NCI-H2196 treated with DMSO at 0.1 percent for 48 hours (cell line): Measurements from ENCODE around the gene C21orf91.

Experiments
- DNase-seq: peaks from one replicate; lab custom pipeline; 2025; ENCODE audit not compliant: unreplicated experiment; lab: John Stamatoyannopoulos, UW

C21orf91 gene

DNA sequence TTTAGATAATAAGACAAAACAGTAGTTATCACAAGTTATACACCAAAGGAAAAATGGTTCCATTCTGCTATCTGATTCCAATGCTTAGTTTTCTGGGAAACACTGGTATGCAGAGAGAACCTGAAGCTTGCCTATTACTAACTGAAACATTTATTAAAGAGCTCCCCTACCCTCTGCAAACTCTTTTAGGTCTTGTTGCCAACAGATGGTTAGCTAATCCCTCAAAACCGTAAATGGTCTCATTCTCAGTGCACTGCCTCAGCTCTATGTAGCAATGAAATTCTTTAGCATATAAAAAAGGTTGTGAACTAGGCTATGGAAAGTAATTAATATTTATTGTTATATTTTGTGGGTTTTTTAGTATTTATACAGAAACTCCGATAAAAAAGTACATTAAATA is 20.4 kb downstream of the C21orf91 start:
- DNase-seq = no peak

DNA sequence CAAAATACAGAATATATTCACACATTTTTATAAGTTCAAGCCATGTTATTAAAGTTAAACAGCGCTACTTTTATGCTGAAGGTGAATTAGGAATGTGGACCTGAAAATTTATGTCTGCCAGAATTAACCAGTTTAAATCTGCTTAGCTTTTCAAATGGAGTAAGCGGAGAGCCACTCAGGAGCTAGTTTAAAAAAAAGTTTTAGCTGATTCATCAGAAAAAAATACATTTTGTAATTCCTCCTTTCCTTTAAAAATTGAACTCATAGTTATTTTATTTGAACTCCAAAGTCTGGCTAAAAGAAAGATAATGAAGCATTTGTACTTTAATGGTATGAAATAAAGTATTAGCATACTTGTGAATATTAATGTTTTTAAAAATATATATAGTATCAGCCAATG is 21.2 kb downstream of the C21orf91 start:
- DNase-seq = no peak

DNA sequence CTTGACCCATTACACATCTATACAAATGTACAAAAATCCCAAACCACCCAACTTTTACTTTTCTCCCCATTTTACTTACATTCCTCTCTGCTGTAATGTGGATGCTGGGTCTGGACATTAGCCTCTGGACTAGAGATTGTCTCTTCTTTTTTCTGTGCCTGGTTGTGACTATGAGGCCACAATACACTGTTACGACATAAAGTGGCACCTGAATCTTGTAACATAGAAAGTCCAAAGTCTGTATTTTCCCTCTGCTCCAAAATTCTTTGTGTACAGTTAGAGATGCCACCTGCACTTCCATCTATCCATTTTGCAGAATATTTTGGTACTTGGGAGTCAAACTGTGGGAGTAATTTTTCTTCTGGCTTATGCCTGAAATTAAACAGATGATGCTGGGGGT is 22.7 kb downstream of the C21orf91 start:
- DNase-seq = no peak

DNA sequence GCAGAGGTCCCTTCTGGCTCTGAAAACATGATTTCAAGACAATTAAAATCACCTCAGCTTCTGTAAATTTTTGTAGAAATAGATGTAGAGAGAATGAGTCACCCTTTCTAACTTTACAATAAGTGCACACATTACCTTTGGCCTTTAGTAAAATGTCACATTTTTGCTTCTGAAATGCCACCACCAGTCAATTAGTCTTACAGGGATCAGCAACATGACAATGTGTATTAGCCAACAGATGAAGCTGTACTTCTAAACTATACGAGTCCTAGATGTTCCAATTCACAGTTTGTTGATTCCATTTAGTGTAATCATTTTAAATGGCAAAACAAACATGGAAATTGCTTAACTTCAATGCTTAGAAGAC is 23.1 kb downstream of the C21orf91 start:
- DNase-seq = no peak

DNA sequence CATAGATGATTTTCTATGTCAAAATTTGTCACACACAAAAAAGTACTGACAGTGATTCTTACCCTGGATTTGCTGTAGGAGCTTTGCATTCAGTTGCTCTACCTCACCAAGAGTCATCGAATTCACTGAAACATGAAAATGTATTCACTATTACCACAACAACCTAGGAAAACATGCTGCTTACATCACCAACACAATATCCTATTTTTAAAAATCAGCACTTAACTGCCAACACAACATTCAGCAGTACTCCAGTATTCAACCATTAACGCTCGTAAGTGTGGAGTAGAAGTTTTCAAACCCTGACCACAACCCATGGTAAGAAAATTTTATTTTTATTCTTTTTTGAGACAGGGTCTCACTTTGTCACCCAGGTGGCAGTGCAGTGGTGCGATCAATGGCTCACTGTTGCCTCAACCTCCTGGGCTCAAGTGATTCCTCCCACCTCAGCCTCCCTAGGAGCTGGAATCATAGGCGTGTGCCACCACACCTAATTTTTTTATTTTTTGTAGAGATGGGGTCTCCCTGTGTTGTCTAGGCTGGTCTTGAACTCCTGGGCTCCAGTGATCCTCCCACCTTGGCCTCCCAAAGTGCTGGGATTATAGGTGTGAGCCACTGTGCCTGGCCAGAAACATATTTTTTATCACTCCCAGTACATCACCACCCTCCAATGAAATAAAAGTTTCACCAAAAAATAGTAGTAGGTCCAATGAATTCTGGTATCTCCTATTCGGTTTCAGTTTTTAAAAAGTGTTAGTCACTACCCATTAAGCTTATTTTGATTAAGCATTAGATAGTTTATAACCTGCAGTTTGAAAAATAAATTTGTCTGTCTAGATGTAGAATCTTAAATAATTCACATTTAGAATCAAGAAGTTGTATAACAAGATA is 23.8 kb downstream of the C21orf91 start:
- DNase-seq = no peak

DNA sequence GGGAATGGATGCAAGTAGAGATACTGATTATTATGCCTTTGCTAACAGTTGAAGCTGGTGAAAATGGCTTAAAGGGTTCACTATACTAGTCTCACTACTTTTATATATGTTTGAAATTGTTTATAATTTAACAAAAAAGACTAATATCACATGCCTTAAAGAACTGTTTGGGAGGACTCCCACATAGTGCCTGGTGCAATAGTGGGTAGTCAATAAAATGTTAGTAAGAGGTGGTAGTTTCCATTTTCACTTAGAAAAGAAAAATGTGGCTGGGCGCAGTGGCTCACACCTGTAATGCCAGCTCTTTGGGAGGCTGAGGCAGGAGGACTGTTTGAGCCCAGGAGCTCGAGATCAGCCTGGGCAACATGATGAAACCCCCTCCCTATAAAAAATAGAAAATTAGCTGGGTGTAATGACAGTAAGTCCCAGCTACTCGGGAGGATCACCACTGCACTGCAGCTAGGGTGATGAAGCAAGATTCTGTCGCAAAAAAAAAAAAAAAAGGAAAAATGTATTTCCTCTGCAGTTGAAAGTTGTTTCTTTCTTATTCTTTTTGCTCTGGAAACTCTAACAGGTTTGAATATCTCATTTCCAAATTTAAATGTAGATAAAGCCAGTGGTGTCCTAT is 24.5 kb downstream of the C21orf91 start:
- DNase-seq = no peak

DNA sequence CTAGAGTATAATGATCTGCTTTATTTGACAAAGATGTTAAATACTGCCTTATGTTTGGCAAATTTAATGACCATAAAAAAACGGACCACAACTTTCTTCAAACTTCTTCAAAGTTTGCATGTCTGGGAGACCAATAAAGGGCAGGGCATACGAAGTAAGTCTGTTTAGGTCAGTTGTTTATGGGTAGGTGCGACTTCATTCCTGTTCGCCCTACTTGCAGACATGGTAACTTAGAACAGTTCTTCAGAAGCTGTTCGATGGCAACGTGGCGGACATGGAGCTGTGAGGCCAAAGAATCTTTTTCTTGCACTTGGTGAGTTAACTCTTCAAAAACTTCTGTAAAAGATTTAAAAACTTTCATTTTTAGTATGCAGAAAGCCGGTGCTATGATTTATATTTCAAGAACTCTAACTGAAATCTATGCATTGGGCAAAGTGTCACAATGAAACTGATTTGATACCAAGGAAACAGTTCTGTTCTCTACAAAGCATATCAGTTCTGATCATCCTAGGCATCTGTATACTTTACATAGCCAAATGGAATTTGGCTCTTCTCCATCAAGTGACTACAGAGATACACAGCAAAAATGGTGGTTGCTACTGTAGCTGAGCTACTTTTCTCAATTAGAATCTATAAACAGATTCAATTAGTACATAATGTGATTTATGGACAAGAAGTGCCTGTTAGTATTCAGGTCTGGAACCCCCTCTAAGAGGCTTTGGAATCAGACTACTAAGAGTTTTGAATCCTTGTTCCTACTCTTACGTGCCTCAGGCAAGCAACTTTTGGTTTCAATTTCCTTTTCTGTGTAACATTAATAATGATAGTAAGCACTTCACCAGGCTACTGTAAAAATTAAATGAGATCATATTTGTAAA is 25.7 kb downstream of the C21orf91 start:
- DNase-seq = no peak

DNA sequence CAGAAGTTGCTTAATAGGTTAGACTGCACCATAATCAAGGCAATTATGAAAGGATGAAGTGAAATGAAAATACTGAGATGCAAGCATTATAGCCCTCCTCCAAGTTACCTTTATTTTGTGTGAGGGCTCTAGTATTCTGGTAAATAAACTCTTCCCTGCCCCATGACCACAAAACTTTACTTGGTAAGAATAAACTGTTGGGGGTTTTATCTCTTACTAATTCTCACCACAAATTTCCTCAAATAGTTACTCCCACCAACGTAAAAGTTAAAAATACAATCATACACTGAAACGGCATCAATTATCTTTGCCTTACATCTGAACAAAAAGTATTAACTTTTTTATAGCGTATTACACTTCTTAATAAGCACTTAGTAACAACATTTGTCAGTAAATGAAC is 29.5 kb downstream of the C21orf91 start:
- DNase-seq = no peak

DNA sequence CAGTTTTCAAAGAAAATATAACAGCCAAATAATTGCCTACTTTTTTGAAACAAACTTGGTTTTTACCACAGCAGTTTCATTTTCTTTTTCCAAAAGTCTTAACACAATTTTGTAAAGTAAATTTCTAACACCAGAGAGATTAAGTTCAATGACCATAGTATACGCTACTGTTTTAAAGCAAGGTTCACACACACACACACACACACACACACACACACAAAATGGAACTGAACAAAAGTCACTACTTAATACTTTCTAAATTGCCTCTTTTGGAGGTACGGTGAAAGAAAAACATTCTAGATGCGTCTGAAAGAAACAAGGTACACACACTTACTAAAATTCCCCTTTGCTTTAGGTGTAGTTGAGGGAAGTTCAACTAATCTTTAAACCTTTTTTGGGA is 30.1 kb downstream of the C21orf91 start:
- no peak for DNase-seq

DNA sequence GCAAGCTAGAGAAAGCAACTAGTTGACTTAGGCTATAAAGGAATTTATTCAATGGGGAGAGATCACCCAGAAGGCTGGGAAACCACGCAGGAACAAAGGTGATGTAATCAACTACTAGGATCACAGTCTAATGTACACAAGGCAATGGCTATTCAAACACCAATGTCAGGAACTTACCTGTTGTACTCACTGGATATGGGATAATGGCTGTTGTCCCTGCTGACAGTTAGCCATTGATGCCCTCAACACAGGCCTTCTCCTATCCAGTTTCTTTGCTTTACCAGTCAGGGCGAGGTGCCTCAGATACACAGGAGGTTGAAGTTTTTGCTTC is 32.3 kb downstream of the C21orf91 start:
- no peak for DNase-seq

DNA sequence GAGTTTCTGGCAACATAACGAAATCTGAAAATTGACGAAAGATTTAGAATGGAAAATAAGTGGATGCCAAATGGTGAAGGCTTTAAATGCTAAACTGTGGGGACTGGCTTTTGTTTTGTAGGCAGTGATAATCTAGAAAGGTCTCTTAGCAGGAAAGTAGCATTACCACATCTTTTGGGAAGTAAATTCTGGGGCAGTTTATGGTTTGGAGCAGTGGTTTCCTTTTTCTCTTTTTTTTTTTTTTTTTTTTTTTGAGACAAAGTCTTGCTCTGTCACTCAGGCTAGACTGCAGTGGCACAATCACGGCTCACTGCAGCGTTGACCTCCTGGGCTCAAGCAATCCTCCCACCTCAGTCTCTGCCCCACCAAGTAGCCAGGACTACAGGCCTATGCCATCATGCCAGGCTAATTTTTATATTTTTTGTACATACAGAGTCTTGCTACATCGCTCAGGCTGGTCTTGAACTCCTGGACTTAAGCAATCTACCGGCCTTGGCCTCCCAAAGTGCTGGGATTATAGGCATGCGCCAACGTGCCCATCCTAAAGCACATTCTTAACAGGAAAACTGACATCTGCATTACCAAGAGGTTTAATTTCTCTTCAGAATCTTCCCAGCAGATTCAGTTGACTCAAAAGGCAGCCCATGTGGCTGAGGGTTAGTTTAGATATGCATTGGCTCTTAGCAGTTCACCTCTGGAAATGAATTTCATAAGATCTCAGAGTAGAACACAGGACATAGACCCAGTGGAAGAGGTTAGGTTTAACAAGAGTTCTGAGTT is 32.9 kb downstream of the C21orf91 start:
- no peak for DNase-seq

DNA sequence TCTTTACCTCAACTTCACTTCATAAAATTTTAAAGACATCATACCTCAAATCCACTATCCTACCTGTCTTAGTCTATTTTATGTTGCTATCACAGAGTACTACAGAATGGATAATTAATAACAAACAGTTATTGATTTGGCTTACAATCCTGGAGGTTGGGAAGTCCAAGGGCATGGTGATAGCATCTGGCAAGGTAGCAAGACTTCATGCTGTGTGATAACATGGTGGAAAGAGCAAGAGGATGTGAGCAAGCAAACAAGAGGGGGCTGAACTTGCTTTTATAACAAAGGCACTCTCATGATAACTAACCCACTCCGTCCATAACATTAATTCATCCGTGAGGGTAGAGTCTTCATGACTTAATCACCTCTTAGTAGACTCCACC is 33.8 kb downstream of the C21orf91 start:
- no peak for DNase-seq

DNA sequence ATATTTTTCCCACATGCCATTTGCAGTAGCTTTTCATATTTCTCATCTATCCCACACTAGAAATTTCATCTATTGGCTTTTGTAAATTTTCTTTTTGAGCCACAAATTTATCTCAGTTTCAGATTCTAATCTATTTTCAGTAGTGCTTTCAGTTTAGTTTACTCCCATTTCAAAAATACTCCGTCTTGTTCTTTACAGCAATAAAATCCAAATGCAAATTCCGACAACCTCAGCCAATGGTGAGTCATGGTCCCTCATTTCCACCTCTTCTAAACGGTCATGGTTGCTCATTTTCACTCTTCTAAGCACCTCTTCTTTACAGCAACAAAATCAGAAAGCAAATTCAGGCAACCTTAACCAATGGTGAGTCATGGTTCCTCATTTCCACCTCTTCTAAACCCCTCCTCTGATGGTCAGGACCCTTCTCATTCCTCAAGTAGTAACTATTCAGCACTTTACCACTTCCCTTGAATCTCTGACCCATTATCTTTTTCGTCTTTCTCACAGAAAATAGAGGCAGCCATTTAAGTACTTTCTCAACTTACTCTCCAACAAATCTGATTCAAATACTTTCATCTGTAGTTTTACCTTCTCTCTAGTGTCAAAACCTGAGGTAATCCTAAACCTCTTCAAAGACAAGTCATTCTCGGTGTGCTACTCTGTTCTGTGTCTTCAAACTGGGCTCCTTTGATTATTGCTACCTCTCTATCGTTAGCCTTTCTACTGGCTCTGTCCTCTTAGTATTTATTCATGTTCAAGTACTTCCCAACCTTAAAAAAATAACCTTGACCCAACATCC is 34.4 kb downstream of the C21orf91 start:
- DNase-seq = no peak

DNA sequence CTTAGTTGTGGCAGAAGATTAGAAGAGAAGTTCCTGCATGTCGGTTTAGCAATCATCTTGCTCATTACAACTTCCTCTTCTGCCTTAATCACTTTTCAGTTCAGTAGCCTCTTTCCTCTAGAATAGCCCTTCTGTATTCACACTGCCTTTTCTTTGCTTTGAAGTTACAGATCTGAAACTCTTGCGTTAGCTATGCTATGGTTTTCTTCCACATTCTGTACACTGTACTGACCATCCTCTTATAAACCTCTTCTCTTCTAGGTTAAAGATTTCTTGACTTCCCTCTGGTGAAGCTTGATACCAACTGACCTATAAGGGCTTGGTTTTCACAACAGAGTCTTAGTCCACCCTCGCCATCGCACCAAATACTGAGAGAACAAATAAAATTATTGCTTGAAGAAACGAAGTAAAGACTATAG is 35.0 kb downstream of the C21orf91 start:
- no peak for DNase-seq

DNA sequence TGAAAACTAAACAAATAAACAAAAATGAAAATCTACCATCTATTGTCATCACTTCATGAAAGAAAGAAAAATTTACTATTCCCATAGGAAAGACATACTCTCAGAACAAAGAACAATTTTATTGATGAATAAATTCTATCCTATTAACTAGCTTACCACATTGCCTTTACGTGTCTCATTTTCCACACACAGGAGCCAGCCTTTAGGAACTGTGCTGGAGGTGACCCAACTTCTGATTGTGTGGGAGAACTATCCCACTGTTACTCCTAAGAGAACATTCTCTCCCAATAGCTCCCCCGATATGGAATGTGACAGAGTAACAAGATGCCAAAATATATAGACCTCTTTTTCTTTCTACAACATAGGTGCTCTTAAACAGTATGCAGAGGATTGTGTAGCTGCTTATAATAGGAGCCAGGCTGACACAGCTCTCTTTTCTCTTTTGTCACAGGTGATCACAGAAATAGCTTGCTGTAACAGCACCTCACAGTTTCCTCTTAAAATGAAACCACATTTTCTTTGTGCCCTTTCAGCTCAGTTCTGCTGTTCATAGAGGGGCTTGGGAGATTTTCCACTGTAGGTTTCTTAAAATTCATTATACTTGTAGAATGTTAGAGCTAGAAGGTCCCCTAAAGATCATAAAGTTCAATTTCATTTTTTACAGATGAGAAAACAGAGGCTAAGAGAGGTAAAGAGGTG is 35.5 kb downstream of the C21orf91 start:
- DNase-seq = no peak

DNA sequence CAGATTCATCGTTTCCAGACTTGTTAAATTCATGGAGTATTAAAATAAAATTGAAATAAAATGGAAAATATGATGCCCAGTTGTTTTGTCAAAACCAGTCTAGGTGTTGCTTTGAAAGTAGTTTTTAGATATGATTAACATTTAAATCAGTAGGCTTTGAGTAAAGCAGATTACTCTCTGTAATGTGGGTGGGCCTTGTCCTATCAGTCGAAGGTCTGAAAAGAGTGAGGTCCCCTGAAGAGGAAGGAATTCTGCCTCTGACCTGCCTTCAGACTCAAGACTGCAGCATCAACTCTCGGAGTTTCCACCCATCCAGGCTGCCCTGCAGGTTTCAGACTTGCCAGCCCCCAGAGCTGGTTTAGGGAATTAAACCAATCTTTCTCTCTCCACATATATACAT is 36.2 kb downstream of the C21orf91 start:
- no peak for DNase-seq

DNA sequence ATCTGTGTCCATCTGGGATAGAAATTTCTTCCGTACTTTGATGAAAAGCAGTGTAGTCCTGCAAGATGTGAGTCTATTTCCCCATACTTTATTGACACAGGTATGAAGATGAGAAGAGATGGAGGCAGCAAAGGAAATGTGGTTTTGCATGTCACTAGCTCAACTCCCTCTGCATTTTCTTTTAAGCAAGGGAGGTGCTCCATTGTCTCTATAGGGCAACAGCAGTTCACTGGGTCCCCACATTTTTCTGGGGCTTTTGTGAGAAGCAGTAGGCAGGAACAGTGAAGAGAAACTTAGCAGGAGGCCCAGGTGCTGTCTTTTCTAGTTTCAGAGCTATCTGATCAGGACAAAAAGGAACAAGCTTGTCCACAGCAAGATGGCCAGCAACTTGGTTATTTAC is 37.1 kb downstream of the C21orf91 start:
- no peak for DNase-seq

DNA sequence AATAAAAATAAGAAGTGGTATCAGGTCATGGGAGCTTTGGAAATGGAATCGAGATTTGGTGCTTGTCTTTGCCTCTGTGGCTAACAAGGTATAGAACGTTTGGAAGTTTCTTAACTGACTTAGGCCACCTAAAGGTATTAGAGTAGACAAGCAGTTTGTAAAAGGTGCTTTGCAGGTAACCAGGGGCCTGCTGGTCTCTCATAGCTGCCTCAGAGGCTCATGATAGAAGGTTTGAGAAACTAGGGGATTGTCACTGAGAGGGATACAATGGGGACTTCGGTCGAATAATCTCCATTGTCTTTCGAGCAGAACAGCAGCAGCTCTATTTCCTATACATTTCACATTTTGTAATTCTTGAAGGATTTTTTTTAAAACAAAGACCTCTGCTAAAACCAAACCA is 37.6 kb downstream of the C21orf91 start:
- no peak for DNase-seq

DNA sequence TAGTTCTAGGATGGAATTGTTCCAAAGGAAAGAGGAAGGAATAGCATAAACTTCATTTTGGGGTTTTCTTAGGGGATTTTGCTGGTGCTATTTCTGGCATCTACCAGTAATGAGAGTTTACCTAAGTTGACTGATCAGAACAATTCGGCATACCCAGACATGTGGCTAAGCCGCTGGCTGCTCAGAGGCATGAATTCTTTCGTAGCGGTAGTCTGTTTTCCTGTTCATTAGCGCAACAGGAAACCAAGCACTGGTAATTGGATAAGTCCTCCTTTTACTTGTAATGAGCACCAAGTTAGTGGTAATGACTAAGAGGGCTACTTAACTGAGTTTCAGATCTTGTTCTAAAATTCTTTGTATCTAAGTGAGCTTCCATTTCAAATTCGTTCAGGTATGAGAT is 38.6 kb downstream of the C21orf91 start:
- DNase-seq = no peak

DNA sequence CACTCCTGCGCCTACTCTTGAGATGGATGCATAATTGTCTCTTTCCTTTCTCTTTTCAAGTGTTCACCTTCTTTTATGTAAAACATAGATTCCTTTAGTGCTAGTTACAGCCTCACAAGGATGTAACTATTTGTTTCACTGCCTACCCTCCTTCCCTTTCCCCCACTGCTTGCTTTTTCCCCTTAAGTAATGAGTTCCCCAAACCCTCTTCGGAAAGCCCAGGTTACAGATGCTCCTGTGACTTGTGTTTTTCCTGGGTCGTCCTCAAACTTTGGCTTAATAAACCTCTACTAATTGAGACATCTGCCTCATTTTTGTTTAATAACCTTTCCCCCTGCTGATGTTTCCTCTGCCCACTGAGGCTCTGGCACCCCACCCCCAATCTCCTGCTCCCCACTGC is 39.2 kb downstream of the C21orf91 start:
- no peak for DNase-seq
